Body of pancreas (tissue), 4 donors: Measurements from ENCODE around the gene KRTAP5-10.

Experiments used
- POLR2A ChIP-seq, 3 donors: fragments of 450-650 bp; IDR thresholded peaks; one replicate each; pipeline ENCODE4 v1.6.1; 2016; ENCODE audit warnings: antibody characterized with exemption in 3 of 3, mild to moderate bottlenecking in 2 of 3
- TF ChIP-seq, protein P1 (sequence below), 7 experiments: fragments of 450-650 bp in 4 of 7; fragments of 200-600 bp in 3 of 7; sonication (generic) in 3 of 7; IDR thresholded peaks; one replicate each; pipeline ENCODE4 v1.5.1; 2016 to 2019; ENCODE audit warnings: antibody characterized with exemption in 7 of 7

DNA sequence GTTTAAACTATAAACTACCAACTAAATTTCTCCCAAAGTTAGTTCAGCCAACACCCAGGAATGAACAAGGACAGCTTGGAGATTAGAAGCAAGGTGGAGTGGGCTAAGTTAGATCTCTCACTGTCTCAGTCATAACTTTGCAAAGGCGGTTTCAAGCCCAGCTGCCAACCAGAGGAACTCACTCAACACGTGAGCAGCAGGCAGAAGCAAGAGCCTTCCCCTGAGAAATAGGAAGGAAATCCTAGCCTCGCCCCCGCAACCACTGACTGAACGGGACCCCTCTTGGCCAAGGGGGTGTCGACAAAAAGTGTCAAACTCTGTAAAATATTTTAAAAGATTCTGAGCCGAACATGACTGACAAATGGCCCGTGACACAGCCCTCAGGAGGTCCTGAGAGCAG, 21.5 kb upstream of the KRTAP5-10 start:
- TF ChIP-seq POLR2A (IDR thresholded peaks at IDR 0.05), result no peak
- TF ChIP-seq, protein P1, sequence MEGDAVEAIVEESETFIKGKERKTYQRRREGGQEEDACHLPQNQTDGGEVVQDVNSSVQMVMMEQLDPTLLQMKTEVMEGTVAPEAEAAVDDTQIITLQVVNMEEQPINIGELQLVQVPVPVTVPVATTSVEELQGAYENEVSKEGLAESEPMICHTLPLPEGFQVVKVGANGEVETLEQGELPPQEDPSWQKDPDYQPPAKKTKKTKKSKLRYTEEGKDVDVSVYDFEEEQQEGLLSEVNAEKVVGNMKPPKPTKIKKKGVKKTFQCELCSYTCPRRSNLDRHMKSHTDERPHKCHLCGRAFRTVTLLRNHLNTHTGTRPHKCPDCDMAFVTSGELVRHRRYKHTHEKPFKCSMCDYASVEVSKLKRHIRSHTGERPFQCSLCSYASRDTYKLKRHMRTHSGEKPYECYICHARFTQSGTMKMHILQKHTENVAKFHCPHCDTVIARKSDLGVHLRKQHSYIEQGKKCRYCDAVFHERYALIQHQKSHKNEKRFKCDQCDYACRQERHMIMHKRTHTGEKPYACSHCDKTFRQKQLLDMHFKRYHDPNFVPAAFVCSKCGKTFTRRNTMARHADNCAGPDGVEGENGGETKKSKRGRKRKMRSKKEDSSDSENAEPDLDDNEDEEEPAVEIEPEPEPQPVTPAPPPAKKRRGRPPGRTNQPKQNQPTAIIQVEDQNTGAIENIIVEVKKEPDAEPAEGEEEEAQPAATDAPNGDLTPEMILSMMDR (IDR thresholded peaks at IDR 0.05), result no peak
